B cell (primary cell): ENCODE measurements around the gene DSCAML1.

Source experiments
- EZH2 ChIP-seq: IDR thresholded peaks from 2 replicates; pipeline ENCODE4 v1.6.1; 2012; ENCODE audit warnings: borderline replicate concordance, low read depth, mild to moderate bottlenecking, moderate library complexity, low read length; ENCODE audit not compliant: insufficient read depth, poor library complexity, severe bottlenecking
- TF ChIP-seq, protein P1 (sequence below): fragments of 200-600 bp; IDR thresholded peaks from one replicate; pipeline ENCODE4 v1.8.0; 2022; ENCODE audit warnings: antibody characterized with exemption, mild to moderate bottlenecking

DNA sequence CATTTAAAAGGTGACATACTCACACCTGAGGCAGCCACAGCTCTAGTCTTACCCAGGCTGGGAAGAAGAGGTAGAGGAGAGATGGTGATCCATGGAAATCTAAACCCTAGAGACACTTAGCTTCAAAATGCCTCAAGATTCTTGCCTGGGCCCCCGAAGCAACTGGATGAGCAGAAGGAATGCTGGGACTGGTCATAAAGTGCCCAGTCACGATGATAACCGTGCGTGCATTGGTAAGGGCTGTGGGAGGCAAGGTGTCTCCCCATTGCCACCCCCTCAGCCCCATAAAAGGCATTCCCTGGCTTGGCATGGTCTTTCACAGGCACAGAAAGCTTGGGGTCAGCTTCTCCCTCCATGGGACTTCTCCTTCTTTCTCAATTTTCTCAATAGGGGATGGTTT, 144.5 kb downstream of the DSCAML1 start:
- TF ChIP-seq, protein P1, sequence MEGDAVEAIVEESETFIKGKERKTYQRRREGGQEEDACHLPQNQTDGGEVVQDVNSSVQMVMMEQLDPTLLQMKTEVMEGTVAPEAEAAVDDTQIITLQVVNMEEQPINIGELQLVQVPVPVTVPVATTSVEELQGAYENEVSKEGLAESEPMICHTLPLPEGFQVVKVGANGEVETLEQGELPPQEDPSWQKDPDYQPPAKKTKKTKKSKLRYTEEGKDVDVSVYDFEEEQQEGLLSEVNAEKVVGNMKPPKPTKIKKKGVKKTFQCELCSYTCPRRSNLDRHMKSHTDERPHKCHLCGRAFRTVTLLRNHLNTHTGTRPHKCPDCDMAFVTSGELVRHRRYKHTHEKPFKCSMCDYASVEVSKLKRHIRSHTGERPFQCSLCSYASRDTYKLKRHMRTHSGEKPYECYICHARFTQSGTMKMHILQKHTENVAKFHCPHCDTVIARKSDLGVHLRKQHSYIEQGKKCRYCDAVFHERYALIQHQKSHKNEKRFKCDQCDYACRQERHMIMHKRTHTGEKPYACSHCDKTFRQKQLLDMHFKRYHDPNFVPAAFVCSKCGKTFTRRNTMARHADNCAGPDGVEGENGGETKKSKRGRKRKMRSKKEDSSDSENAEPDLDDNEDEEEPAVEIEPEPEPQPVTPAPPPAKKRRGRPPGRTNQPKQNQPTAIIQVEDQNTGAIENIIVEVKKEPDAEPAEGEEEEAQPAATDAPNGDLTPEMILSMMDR, result no peak
- TF ChIP-seq EZH2, result no peak
